AG04450 (cell line): ENCODE results near the gene ENDOG. TPM values are rescaled to one million over a fixed set of nuclear protein-coding genes. Genes with fewer than 3 reads are reported as not detected.
"Not testable (repeated sequence)": the region's sequence is repeated elsewhere in the genome, so short reads cannot be mapped to it uniquely, and the experiment has no call there.

Experiments
- CTCF ChIA-PET: fragments of 300-600, 350-600 bp; formaldehyde crosslinking; extraction: SDS; loops from one replicate; lab custom pipeline; 2022; ENCODE audit warnings: antibody characterized with exemption, inconsistent platforms; lab: Charles Lee
- POLR2A ChIA-PET: fragments of 350-600 bp; formaldehyde crosslinking; extraction: SDS; loops from one replicate; lab custom pipeline; 2021; ENCODE audit warnings: antibody characterized with exemption, inconsistent platforms; lab: Yijun Ruan, JAX
- DNase-seq: peaks from one replicate; pipeline ENCODE4 v3.0.0-alpha.2; 2011; ENCODE audit warnings: low read depth, low spot score
- H3K27ac ChIP-seq: one replicate; pipeline ENCODE4 v1.5.1; 2012; ENCODE audit warnings: low read depth, low read length, control low read depth
- H3K27me3 ChIP-seq: one replicate; pipeline ENCODE4 v1.6.0; 2012; ENCODE audit warnings: low read length; ENCODE audit not compliant: control insufficient read depth, insufficient read depth
- H3K4me3 ChIP-seq: 2 replicates; pipeline ENCODE4 v1.5.1; 2011; ENCODE audit warnings: mild to moderate bottlenecking, low read depth, low read length, control low read depth
- H3K9me3 ChIP-seq: 2 replicates; pipeline ENCODE4 v1.5.1; 2012; ENCODE audit warnings: low read length; ENCODE audit not compliant: control insufficient read depth, insufficient read depth
- CTCF ChIP-seq: IDR thresholded peaks from 2 replicates; pipeline ENCODE4 v1.5.1; 2011; ENCODE audit warnings: low read depth, low read length, control low read depth, inconsistent platforms
- polyA plus RNA-seq: library from polyadenylated mRNA; depleted of rRNA; stranded (reverse); fragments of >200 nt; gene quantifications from 2 replicates; pipeline ENCODE4 v1.2.3, GENCODE V29; 2011

ENDOG gene
- polyA plus RNA-seq, 1 experiment: 6.3 TPM

- no peak for DNase-seq
- Histone ChIP-seq H3K9me3 (peaks cover 15% of the 10 kb centered on the region), H3K27me3 (no peaks in the 10 kb centered on the region), H3K4me3 (no peak overlapping the region), H3K27ac (no peak overlapping the region)
- POLR2A ChIA-PET: no interaction called here
- no peak for TF ChIP-seq CTCF
- CTCF ChIA-PET: interaction anchor here (0.7 kb wide), 1 partner anchor 43 kb away, joined by 3 read pairs; no protein-coding TSS in a partner anchor
Observed at GRCh38 chr9:128847803-128848202, 29.5 kb downstream of the ENDOG start.

DNA sequence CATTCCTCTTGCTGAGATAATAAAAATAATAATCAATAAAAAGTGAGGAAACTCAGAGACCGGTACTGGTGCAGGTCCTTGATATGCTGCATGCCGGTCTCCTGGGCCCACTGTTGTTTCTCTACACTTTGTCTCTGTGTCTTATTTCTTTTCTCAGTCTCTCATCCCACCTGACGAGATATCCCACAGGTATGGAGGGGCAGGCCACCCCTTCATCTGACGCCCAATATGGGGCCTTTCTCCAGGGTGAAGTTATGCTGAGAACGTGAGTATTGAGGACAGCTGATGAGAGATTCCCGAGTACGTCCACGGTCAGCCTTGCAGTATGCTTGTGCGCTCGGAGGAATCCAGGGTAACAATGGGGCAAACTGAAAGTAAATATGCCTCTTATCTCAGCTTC, 32.7 kb downstream of the ENDOG start:
- H3K27me3 ChIP-seq, POLR2A ChIA-PET, H3K4me3 ChIP-seq, H3K27ac ChIP-seq, DNase-seq: not testable (repeated sequence)
- CTCF ChIA-PET: interaction anchor here (1.8 kb wide), 1 partner anchor 78 kb away, joined by 10 read pairs; no protein-coding TSS in a partner anchor
- H3K9me3 ChIP-seq: peaks cover 15% of the 10 kb centered on the region

- POLR2A ChIA-PET: interaction anchor here (1.2 kb wide), 1 partner anchor 96 kb away, joined by 3 read pairs; no protein-coding TSS in a partner anchor
- not testable (repeated sequence) for H3K27ac ChIP-seq
- CTCF ChIA-PET: interaction anchor here (0.5 to 1.8 kb wide), 4 partner anchors 10 to 932 kb away, joined by 3 to 10 read pairs (median 6); no protein-coding TSS in a partner anchor
Observed at GRCh38 chr9:128851779-128852600, 33.7 kb downstream of the ENDOG start.

GRCh38 chr9:128852646-128853045, 34.3 kb downstream of the ENDOG start:
- ChIA-PET POLR2A (interaction anchor here (1.2 kb wide), 1 partner anchor 96 kb away, joined by 3 read pairs; no protein-coding TSS in a partner anchor), CTCF (interaction anchor here (0.7 to 1.8 kb wide), 3 partner anchors 9 to 76 kb away, joined by 3 to 10 read pairs (median 5); no protein-coding TSS in a partner anchor)
- H3K4me3 ChIP-seq, H3K27me3 ChIP-seq, DNase-seq, H3K27ac ChIP-seq: not testable (repeated sequence)
- peaks cover 15% of the 10 kb centered on the region; the same call in 1 of the 2 replicates for H3K9me3 ChIP-seq

More at GRCh38 chr9:128851779-128852600, 33.7 kb downstream of the ENDOG start:
- H3K9me3 ChIP-seq: peaks cover 15% of the 10 kb centered on the region
- TF ChIP-seq CTCF: peak; percentile 40
- not testable (repeated sequence) for H3K27me3 ChIP-seq, DNase-seq, H3K4me3 ChIP-seq

DNA sequence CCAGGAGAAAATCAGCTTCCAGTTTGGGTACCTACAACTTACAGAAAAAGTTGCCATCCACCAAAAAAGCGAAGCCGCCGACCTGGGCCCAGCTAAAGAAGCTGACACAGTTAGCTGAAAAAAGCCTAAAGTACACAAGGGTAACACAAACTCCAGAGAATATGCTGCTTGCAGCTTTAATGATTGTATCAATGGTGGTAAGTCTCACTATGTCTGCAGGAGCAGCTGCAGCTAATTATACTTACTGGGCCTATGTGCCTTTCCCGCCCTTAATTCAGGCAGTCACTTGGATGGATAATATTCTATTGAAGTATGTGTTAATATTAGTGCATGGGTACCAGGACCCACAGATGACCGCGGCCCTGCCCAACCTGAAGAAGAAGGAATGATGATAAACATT, 36.2 kb downstream of the ENDOG start:
- H3K27ac ChIP-seq, H3K27me3 ChIP-seq, H3K4me3 ChIP-seq, POLR2A ChIA-PET, DNase-seq: not testable (repeated sequence)
- CTCF ChIA-PET: interaction anchor here (0.9 to 1.7 kb wide), 3 partner anchors 8 to 74 kb away, joined by 3 to 9 read pairs (median 5); partner anchors contain the start of gene ENDOG
- H3K9me3 ChIP-seq: peaks cover 13% of the 10 kb centered on the region; the same call in 1 of the 2 replicates

DNA sequence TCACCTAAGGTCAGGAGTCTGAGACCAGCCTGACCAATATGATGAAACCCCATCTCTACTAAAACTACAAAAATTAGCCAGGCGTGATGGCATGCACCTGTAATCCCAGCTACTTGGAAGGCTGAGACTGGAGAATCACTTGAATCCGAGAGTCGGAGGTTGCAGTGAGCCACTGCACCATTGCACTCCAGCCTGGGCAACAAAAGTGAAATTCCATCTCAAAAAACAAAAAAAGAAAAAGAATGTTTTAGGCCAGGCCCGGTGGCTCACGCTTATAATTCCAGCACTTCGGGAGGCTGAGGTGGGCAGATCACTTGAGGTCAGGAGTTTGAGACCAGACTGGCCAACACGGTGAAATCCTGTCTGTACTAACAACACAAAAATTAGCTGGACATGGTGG, 40.2 kb downstream of the ENDOG start:
- not testable (repeated sequence) for DNase-seq, H3K4me3 ChIP-seq, H3K27me3 ChIP-seq, H3K9me3 ChIP-seq, H3K27ac ChIP-seq
- ChIA-PET POLR2A (interaction anchor here (0.6 kb wide), 3 partner anchors 22 to 953 kb away, joined by 3 to 4 read pairs (median 4); no protein-coding TSS in a partner anchor), CTCF (interaction anchor here (1.4 kb wide), 1 partner anchor 70 kb away, joined by 7 read pairs; no protein-coding TSS in a partner anchor)
